Stimulated activated CD8-positive, alpha-beta memory T cell treated with anti-CD3 and anti-CD28 coated beads, Interleukin-15, amount 100 ng/mL, for 48 hours (primary cell): ENCODE measurements around the gene MNDA.
"Not testable (repeated sequence)": the region's sequence is repeated elsewhere in the genome, so short reads cannot be mapped to it uniquely, and the experiment has no call there.

Source experiments
- DNase-seq, 2 donors: peaks; one replicate each; pipeline ENCODE4 v3.0.0-alpha.2; 2020; ENCODE audit warnings: low read depth in 2 of 2

The MNDA gene

GRCh38 chr1:158838660-158839059, 7.5 kb downstream of the MNDA start:
- DNase-seq = no peak

GRCh38 chr1:158839566-158839965, 8.4 kb downstream of the MNDA start:
- DNase-seq = no peak

- no peak for DNase-seq
Observed at GRCh38 chr1:158840236-158840635, 9.1 kb downstream of the MNDA start.

GRCh38 chr1:158864595-158864994, 33.4 kb downstream of the MNDA start:
- no peak for DNase-seq

- DNase-seq = not testable (repeated sequence)
Observed at GRCh38 chr1:158870438-158870837, 39.3 kb downstream of the MNDA start.

GRCh38 chr1:158873141-158873540, 42.0 kb downstream of the MNDA start:
- DNase-seq = no peak

GRCh38 chr1:158893654-158894053, 62.5 kb downstream of the MNDA start:
- DNase-seq = no peak

GRCh38 chr1:158898722-158899121, 67.6 kb downstream of the MNDA start:
- DNase-seq = no peak
